HFFc6 (cell line): ENCODE measurements around the gene TMEM144. TPM values are rescaled to one million over a fixed set of nuclear protein-coding genes. Genes with fewer than 3 reads are reported as not detected.

Experiments
- DNase-seq: peaks from one replicate; pipeline ENCODE4 v3.0.0-alpha.2; 2018
- H3K27ac Mint-ChIP-seq: 2 replicates; pipeline ENCODE4 v1.8.0; 2020; ENCODE audit warnings: mild to moderate bottlenecking, mixed read lengths
- H3K27me3 Mint-ChIP-seq: 2 replicates; pipeline ENCODE4 v1.8.0; 2021; ENCODE audit warnings: mild to moderate bottlenecking, moderate library complexity, mixed read lengths; ENCODE audit not compliant: insufficient read depth
- H3K36me3 Mint-ChIP-seq: 2 replicates; pipeline ENCODE4 v1.8.0; 2021; ENCODE audit warnings: low read depth, mixed read lengths
- H3K4me1 Mint-ChIP-seq: 2 replicates; pipeline ENCODE4 v1.8.0; 2020; ENCODE audit warnings: low read depth, mixed read lengths
- H3K4me3 Mint-ChIP-seq: 2 replicates; pipeline ENCODE4 v1.8.0; 2020; ENCODE audit warnings: mild to moderate bottlenecking, moderate library complexity, mixed read lengths
- H3K9me3 Mint-ChIP-seq: 2 replicates; pipeline ENCODE4 v1.8.0; 2020; ENCODE audit warnings: mild to moderate bottlenecking, mixed read lengths
- CTCF ChIP-seq: fragments of 200-600 bp; sonication (generic); IDR thresholded peaks from 2 replicates; pipeline ENCODE4 v1.5.0; 2021; ENCODE audit warnings: antibody characterized with exemption, mild to moderate bottlenecking
- total RNA-seq, 6 experiments: library from RNA; stranded (reverse); fragmentation: NEBNext Ultra II Directional; extraction: Animal tissue kit (Norgen Biotek cat#: 25700); gene quantifications; 2 replicates in 1 of 6; 3 replicates in 5 of 6; pipeline ENCODE4 v1.2.3, GENCODE V29; 2021

TMEM144 gene
- total RNA-seq, 6 experiments from 2014 or later: 0.18 to 0.34 (median 0.29) TPM; not detected in 1

GRCh38 chr4:158236304-158237030 lies 26.2 kb downstream of the TMEM144 start:
- DNase-seq: no peak
- H3K27ac Mint-ChIP-seq: no peak overlapping the region
- no peaks in the 10 kb centered on the region; the same call in 1 of the 2 replicates for H3K27me3 Mint-ChIP-seq
- H3K4me1 Mint-ChIP-seq: no peaks in the 10 kb centered on the region
- no peaks in the 10 kb centered on the region for H3K9me3 Mint-ChIP-seq
- TF ChIP-seq CTCF: no peak
- no peak overlapping the region for H3K4me3 Mint-ChIP-seq
- no peaks in the 10 kb centered on the region for H3K36me3 Mint-ChIP-seq

DNA sequence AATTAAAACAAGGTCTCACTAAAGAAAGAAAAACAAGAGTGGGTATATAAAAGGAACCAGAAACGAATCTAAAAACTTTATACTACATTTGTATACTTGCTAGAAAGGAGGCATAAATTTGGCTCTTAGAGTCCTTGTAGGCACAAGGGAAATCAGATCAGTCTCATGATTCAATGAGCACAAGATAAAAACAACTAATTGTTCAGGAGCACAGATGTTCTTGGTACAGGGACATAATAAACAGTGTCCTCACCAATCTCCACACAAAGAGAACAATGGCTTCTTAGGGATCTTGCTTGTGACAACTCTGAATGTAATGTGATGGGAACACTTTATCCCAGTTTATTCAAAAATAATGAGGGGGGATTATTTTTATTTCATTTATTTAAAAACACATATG lies 28.3 kb downstream of the TMEM144 start:
- no peak for TF ChIP-seq CTCF
- Mint-ChIP-seq H3K27me3 (no peaks in the 10 kb centered on the region; the same call in 1 of the 2 replicates), H3K4me3 (no peak overlapping the region), H3K4me1 (no peaks in the 10 kb centered on the region), H3K36me3 (no peaks in the 10 kb centered on the region), H3K27ac (no peak overlapping the region), H3K9me3 (no peaks in the 10 kb centered on the region)
- no peak for DNase-seq

- H3K36me3 Mint-ChIP-seq: no peaks in the 10 kb centered on the region
- H3K4me1 Mint-ChIP-seq: no peaks in the 10 kb centered on the region
- no peak for DNase-seq
- no peak overlapping the region for H3K4me3 Mint-ChIP-seq
- H3K27me3 Mint-ChIP-seq: no peaks in the 10 kb centered on the region; the same call in 1 of the 2 replicates
- no peak overlapping the region for H3K27ac Mint-ChIP-seq
- no peak for TF ChIP-seq CTCF
- no peaks in the 10 kb centered on the region for H3K9me3 Mint-ChIP-seq
Measured at GRCh38 chr4:158239196-158239595, 28.9 kb downstream of the TMEM144 start.

- Mint-ChIP-seq H3K27ac (no peak overlapping the region), H3K27me3 (no peaks in the 10 kb centered on the region), H3K4me1 (no peaks in the 10 kb centered on the region), H3K36me3 (no peaks in the 10 kb centered on the region), H3K9me3 (no peaks in the 10 kb centered on the region), H3K4me3 (no peak overlapping the region)
- no peak for DNase-seq
- TF ChIP-seq CTCF: no peak
Measured at GRCh38 chr4:158243071-158243470, 32.8 kb downstream of the TMEM144 start.

GRCh38 chr4:158250321-158250720 lies 40.0 kb downstream of the TMEM144 start:
- TF ChIP-seq CTCF: no peak
- Mint-ChIP-seq H3K4me1 (no peaks in the 10 kb centered on the region), H3K36me3 (no peaks in the 10 kb centered on the region), H3K4me3 (no peak overlapping the region), H3K9me3 (no peaks in the 10 kb centered on the region), H3K27ac (no peak overlapping the region), H3K27me3 (peaks cover 3% of the 10 kb centered on the region)
- no peak for DNase-seq
